ENCODE measurements around the gene CYFIP2. TPM values are rescaled to one million over a fixed set of nuclear protein-coding genes. Genes with fewer than 3 reads are reported as not detected.
A peak's percentile ranks its signal among the peaks of the same experiment; 100 is the strongest.

CYFIP2 gene
- total and polyA plus RNA-seq, 4 donors, result 24.9 to 46.3 (median 37.0) TPM

DNA sequence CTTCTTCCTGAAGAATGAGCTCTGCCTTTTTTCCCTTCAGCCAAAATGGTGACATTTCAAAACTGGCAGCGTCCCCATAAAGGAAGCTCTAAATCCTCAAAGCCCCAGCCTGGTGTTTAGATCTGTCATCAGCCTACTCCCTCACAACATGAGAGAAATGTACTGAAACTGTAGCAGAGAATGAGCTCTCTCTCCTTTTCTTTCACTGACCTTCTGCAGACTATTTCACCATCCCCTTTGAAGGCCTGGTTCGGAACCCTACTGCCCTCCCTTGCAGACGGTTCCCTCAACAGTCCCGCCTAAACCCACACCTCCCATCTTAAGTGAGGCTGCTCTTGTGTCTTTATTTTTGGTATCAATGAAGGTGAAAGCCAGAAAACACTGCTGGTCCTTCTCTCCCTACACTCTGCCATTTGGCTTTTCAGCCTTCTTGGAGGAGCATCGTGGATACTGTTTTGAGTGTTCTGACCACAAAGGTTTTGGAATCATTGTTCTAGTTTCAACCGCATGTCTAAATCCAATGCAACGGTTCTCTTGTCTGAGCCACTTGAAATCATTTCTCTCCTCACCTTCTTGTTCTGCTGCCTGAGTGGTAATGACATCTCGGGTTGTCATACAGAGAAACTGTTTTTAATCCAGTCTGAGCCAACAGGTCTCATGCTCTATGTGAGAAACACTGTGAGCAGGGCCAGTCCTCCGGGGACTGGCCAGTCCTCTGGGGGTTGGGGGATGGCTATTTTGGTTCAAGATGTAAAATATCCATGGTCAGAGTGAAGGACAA, 46.2 kb upstream of the CYFIP2 start:
- Histone ChIP-seq H3K36me3 (ENCODE audit: control insufficient read depth in 4 of 4, insufficient read depth in 4 of 4, low read length in 4 of 4) (no peaks in the 10 kb centered on the region), H3K4me1 (ENCODE audit: control insufficient read depth in 5 of 5, insufficient read depth in 5 of 5, low read length in 5 of 5) (no peaks in the 10 kb centered on the region), H3K9ac (ENCODE audit: insufficient read depth in 1 of 2, low read length in 2 of 2) (no peak overlapping the region), H3K4me3 (no peak overlapping the region), H3K27ac (ENCODE audit: low read depth in 1 of 2, low read length in 1 of 2) (no peak overlapping the region), H3K27me3 (ENCODE audit: control insufficient read depth in 3 of 3, insufficient read depth in 3 of 3, low read length in 2 of 3) (no peaks in the 10 kb centered on the region), H3K9me3 (ENCODE audit: control insufficient read depth in 4 of 4, insufficient read depth in 3 of 4, low read length in 3 of 4) (no peaks in the 10 kb centered on the region)
- peak; percentile 41 for ATAC-seq (ENCODE audit: insufficient read depth, low FRiP score)
- TF ChIP-seq, protein P1, sequence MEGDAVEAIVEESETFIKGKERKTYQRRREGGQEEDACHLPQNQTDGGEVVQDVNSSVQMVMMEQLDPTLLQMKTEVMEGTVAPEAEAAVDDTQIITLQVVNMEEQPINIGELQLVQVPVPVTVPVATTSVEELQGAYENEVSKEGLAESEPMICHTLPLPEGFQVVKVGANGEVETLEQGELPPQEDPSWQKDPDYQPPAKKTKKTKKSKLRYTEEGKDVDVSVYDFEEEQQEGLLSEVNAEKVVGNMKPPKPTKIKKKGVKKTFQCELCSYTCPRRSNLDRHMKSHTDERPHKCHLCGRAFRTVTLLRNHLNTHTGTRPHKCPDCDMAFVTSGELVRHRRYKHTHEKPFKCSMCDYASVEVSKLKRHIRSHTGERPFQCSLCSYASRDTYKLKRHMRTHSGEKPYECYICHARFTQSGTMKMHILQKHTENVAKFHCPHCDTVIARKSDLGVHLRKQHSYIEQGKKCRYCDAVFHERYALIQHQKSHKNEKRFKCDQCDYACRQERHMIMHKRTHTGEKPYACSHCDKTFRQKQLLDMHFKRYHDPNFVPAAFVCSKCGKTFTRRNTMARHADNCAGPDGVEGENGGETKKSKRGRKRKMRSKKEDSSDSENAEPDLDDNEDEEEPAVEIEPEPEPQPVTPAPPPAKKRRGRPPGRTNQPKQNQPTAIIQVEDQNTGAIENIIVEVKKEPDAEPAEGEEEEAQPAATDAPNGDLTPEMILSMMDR (IDR thresholded peaks at IDR 0.05; ENCODE audit: control extremely low read depth, extremely low read depth), result no peak
- WGBS, 2 donors, result 73 to 74% methylated on average over 9 of the region's 9 CpGs
- peak in 1 of 3 donors; percentile 17 for DNase-seq

DNA sequence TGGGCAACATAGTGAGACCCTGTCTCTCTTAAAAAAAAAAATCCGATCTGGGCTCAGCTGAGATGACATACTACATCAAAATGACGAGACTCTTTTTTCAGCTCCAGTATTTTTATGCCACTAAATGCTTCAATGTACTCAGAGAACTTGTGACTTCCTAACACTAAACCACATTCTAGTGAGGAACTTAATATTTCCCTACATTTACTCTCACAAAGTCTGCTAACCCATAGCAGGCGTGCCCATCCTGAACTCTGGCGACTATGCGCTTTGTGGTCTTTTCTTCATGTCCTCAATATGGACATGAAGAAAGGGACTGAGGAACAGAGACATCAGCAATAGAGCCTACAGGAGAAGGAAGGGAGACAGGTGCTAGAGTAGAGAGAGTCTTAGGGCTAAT, 44.0 kb upstream of the CYFIP2 start:
- 65 to 74% methylated on average over 5 of the region's 5 CpGs for WGBS, 2 donors
- Histone ChIP-seq H3K9ac (ENCODE audit: insufficient read depth in 1 of 2, low read length in 2 of 2) (no peak overlapping the region), H3K27ac (ENCODE audit: low read depth in 1 of 2, low read length in 1 of 2) (no peak overlapping the region), H3K9me3 (ENCODE audit: control insufficient read depth in 4 of 4, insufficient read depth in 3 of 4, low read length in 3 of 4) (no peaks in the 10 kb centered on the region), H3K27me3 (ENCODE audit: control insufficient read depth in 3 of 3, insufficient read depth in 3 of 3, low read length in 2 of 3) (no peaks in the 10 kb centered on the region), H3K4me1 (ENCODE audit: control insufficient read depth in 5 of 5, insufficient read depth in 5 of 5, low read length in 5 of 5) (no peaks in the 10 kb centered on the region), H3K4me3 (no peak overlapping the region), H3K36me3 (ENCODE audit: control insufficient read depth in 4 of 4, insufficient read depth in 4 of 4, low read length in 4 of 4) (no peaks in the 10 kb centered on the region)
- TF ChIP-seq, protein P1 (IDR thresholded peaks at IDR 0.05; ENCODE audit: control extremely low read depth, extremely low read depth), result no peak
- DNase-seq, result no peak
- no peak for ATAC-seq (ENCODE audit: insufficient read depth, low FRiP score)

DNA sequence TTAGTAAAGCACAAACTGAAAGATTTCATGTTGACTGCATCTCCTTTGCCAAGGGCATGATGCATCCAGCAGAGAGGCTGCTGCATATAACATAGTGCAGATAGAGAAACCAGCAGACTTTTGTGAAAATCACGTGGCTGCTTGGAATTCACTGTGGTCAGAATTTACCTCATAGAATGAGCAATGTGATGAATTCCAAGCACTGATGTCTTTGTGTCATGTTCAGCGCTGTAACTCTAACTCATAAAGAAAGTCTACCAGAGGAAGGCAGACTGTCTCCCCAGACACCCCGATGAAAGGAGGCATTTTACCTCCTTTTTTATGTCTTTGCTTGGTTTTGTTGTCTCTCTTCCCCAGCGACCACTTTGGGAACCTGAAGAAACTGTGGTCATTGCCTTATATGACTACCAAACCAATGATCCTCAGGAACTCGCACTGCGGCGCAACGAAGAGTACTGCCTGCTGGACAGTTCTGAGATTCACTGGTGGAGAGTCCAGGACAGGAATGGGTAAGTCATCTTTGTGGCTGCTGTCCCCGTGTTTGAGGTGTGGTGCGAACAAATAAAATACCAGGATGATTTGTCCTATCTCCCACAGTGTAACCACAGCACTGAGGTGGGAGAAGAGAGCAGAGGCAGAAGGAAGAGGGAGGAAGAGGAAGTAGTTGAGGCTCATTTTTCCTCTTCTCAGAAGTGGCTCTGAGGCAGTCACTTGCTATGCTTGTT, 43.3 kb upstream of the CYFIP2 start:
- no peak overlapping the region for H3K4me3 ChIP-seq

More for the DNA sequence above, 43.3 kb upstream of the CYFIP2 start:
- ATAC-seq (ENCODE audit: insufficient read depth, low FRiP score) (no peak), DNase-seq (no peak)
- Histone ChIP-seq H3K4me1 (ENCODE audit: control insufficient read depth in 5 of 5, insufficient read depth in 5 of 5, low read length in 5 of 5) (no peaks in the 10 kb centered on the region), H3K36me3 (ENCODE audit: control insufficient read depth in 4 of 4, insufficient read depth in 4 of 4, low read length in 4 of 4) (no peaks in the 10 kb centered on the region), H3K9ac (ENCODE audit: insufficient read depth in 1 of 2, low read length in 2 of 2) (no peak overlapping the region), H3K27me3 (ENCODE audit: control insufficient read depth in 3 of 3, insufficient read depth in 3 of 3, low read length in 2 of 3) (no peaks in the 10 kb centered on the region), H3K27ac (ENCODE audit: low read depth in 1 of 2, low read length in 1 of 2) (peak overlapping the region in 1 of 2 donors; percentile 40), H3K9me3 (ENCODE audit: control insufficient read depth in 4 of 4, insufficient read depth in 3 of 4, low read length in 3 of 4) (no peaks in the 10 kb centered on the region)
- WGBS, 2 donors, result 81 to 82% methylated on average over 10 of the region's 10 CpGs
- TF ChIP-seq, protein P1 (IDR thresholded peaks at IDR 0.05; ENCODE audit: control extremely low read depth, extremely low read depth), result no peak

All from lung (tissue), 12 donors.